Heart left ventricle (tissue), 16 donors: ENCODE results near the gene ZNF202. TPM values are rescaled to one million over a fixed set of nuclear protein-coding genes. Genes with fewer than 3 reads are reported as not detected.

ENCODE experiments used
- ATAC-seq, 4 donors: fragments of 200-7000 bp; cut with Tn5 transposase; one replicate each; pipeline ENCODE4 v1.9.1; 2020 to 2022; ENCODE audit warnings: moderate library complexity in 4 of 4, mild to moderate bottlenecking in 3 of 4, moderate number of reproducible peaks in 1 of 4
- DNase-seq, 5 donors: peaks; one replicate each; pipeline ENCODE4 v3.0.0-alpha.2; 2020
- H3K27ac ChIP-seq, 12 donors: fragments of 200-600 bp; sonication (generic) in 4 of 12; one replicate each; pipeline versions ENCODE4 v1.5.0 to v1.8.0; 2016 to 2022; ENCODE audit warnings: mild to moderate bottlenecking in 2 of 12
- H3K27me3 ChIP-seq, 9 donors: fragments of 200-600 bp; sonication (generic) in 2 of 9; one replicate each; pipeline versions ENCODE4 v1.5.1 to v1.8.0; 2016 to 2022; ENCODE audit warnings: mild to moderate bottlenecking in 3 of 9
- H3K36me3 ChIP-seq, 9 donors: fragments of 200-600 bp; sonication (generic) in 2 of 9; one replicate each; pipeline versions ENCODE4 v1.5.0 to v1.8.0; 2018 to 2022; ENCODE audit warnings: mild to moderate bottlenecking in 2 of 9
- H3K4me1 ChIP-seq, 12 donors: fragments of 200-600 bp; sonication (generic) in 4 of 12; one replicate each; pipeline versions ENCODE4 v1.5.0 to v1.8.0; 2016 to 2022; ENCODE audit warnings: mild to moderate bottlenecking in 3 of 12
- H3K4me3 ChIP-seq, 12 donors: fragments of 200-600 bp; sonication (generic) in 4 of 12; one replicate each; pipeline versions ENCODE4 v1.5.0 to v1.8.0; 2017 to 2022; ENCODE audit warnings: mild to moderate bottlenecking in 9 of 12, moderate library complexity in 4 of 12
- H3K9me3 ChIP-seq, 12 donors: fragments of 200-600 bp; sonication (generic) in 4 of 12; one replicate each; pipeline versions ENCODE4 v1.5.0 to v1.8.0; 2016 to 2022; ENCODE audit warnings: mild to moderate bottlenecking in 1 of 12
- POLR2A ChIP-seq, 2 donors: fragments of 450-650 bp; IDR thresholded peaks; one replicate each; pipeline ENCODE4 v1.6.1; 2017; ENCODE audit warnings: antibody characterized with exemption in 2 of 2, mild to moderate bottlenecking in 2 of 2, moderate library complexity in 2 of 2
- WGBS, 4 donors: extraction: QIAGEN DNeasy Blood & Tissue Kit in 2 of 4; methylation state at CpG; one replicate each; pipeline versions ENCODE4 v1.1.5 to v1.1.7; 2013 to 2018; 5-methylcytosine and 5-hydroxymethylcytosine counted together
- intact Hi-C, 10 donors: fragments of 100-400 bp; cut with DNase I; formaldehyde crosslinking; loops; one replicate each; pipeline versions ENCODE4 v1.11.1 to v1.14.2; 2022
- polyA plus RNA-seq, 2 donors: library from polyadenylated mRNA; stranded (reverse); fragments of 200-250 nt; gene quantifications; one replicate each; pipeline ENCODE4 v1.2.3, GENCODE V29; 2013
- total RNA-seq, 9 donors: library from RNA; depleted of rRNA in 2 of 9; stranded (reverse); fragments of >200 nt in 2 of 9; fragmentation: NEBNext Ultra II Directional in 3 of 9; extraction: Animal tissue kit (Norgen Biotek cat#: 25700) in 3 of 9; gene quantifications; one replicate each; pipeline versions ENCODE4 v1.1.0 to v1.2.4, GENCODE V29; 2016 to 2023
- TF ChIP-seq, protein P1 (sequence below), 12 donors: fragments of 200-600 bp; sonication (generic) in 4 of 12; IDR thresholded peaks; one replicate each; pipeline versions ENCODE4 v1.5.0 to v1.8.0; 2018 to 2022; ENCODE audit warnings: antibody characterized with exemption in 12 of 12, mild to moderate bottlenecking in 5 of 12
- donor health status: ischemic (EF 13 %, LVEDD 7.1; RV severe dilation, severe dysfunction).
- donor health status: healthy with polysubstance abuse.
- donor health status: DM: no; HTN: yes; CAD: no.
- donor health status: DM: no; HTN: no; CAD: no.
- donor health status: ischemic (EF 25% LVEDD 6.9; RV normal size, moderate dysfunction).
- donor health status: ischemic (EF 25% LVEDD 5.7; RV mildly dilated, moderate dysfunction).
- donor health status: healthy.
- donor health status: DM: yes; HTN: yes; CAD: no.
- donor health status: ischemic (EF 35%, LVEDD 5.7; RV mildly dilated, moderate dysfunction).
- donor health status: nonischemic (EF 11% LVEDD 7.7; RV severe dilation, severe dysfunction).
- donor health status: DM: yes; HTN: yes; CAD: no.
- donor health status: PGD.
- donor health status: ischemic (EF 29% LVEDD 5.4; RV normal size, mild dysfunction).
- donor health status: nonischemic (EF 23%, LVEDD 6.1; RV moderate dilation, normal function).

Gene ZNF202
- total and polyA plus RNA-seq, 11 donors: 1.7 to 7.0 (median 4.4) TPM

DNA sequence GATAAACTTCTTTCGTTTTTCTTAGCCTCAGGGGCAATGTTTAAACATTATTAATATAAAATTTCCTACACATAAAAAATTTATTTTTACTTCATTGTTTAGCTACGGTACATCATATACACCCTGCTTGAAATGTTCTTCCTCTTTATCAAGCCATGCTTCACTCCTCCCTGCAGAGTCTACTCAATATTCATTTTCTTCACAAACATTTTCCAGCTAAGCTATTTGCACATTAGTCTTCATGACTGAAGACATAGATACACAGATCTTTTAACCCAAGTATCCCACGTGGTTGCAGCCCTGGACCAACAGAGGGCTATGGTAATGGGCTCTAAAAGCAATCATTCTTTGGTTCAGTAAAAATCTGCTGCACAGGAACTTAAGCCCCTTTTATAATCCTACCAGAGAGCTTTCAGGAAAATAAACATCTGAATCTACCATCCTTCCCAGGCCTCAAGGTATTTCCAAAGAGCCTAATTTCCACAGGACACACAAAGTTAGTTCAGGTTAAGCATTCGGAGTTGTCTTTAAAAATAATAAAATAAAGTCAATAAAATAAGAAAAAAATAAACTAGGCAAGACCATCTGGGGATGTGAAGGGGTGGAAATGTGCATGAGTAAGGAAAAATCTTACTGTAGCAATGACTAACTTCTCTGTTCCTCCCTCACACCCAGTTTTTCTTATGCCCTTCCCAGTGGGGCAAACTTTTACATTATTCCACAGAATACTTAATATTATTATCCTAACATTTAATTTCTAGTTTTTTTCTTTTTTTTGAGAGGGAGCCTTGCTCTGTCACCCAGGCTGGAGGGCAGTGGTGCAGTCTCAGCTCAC, 34.5 kb upstream of the ZNF202 start:
- Histone ChIP-seq H3K36me3 (no peaks in the 10 kb centered on the region), H3K4me3 (no peak overlapping the region), H3K27ac (no peak overlapping the region), H3K9me3 (no peaks in the 10 kb centered on the region), H3K27me3 (no peaks in the 10 kb centered on the region), H3K4me1 (no peaks in the 10 kb centered on the region)
- DNase-seq (no peak), ATAC-seq (no peak)
- no peak for TF ChIP-seq POLR2A (IDR thresholded peaks at IDR 0.05)
- TF ChIP-seq, protein P1, sequence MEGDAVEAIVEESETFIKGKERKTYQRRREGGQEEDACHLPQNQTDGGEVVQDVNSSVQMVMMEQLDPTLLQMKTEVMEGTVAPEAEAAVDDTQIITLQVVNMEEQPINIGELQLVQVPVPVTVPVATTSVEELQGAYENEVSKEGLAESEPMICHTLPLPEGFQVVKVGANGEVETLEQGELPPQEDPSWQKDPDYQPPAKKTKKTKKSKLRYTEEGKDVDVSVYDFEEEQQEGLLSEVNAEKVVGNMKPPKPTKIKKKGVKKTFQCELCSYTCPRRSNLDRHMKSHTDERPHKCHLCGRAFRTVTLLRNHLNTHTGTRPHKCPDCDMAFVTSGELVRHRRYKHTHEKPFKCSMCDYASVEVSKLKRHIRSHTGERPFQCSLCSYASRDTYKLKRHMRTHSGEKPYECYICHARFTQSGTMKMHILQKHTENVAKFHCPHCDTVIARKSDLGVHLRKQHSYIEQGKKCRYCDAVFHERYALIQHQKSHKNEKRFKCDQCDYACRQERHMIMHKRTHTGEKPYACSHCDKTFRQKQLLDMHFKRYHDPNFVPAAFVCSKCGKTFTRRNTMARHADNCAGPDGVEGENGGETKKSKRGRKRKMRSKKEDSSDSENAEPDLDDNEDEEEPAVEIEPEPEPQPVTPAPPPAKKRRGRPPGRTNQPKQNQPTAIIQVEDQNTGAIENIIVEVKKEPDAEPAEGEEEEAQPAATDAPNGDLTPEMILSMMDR (IDR thresholded peaks at IDR 0.05): no peak
- intact Hi-C loops: no loop called here
- WGBS, 4 donors: 39 to 45% (median 43%) methylated on average over 4 of the region's 4 CpGs

DNA sequence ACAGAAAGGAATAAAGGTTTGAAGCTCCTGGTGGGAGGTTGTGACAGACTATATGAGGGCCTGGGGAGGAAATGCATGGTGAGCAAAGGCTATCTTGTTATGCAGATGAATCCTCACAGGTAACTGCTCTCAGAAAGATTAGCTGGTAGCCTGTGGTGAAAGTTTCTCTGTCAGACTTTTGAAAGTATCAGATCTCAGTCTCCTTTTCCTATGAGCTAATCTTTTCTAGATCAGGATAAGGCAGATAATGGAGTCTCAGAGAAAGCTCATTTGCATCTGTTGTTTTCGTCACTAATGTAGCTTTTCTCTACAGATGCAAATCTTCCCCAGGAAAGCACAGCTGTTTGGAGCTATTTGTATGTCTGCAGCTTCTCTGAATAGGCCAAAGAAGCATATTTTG, 33.8 kb upstream of the ZNF202 start:
- no peak for TF ChIP-seq POLR2A (IDR thresholded peaks at IDR 0.05)
- intact Hi-C loops: no loop called here
- no peaks in the 10 kb centered on the region for H3K4me1 ChIP-seq
- H3K27ac ChIP-seq: no peak overlapping the region
- no peak overlapping the region for H3K4me3 ChIP-seq
- no peak for DNase-seq
- no peaks in the 10 kb centered on the region for H3K27me3 ChIP-seq
- no peaks in the 10 kb centered on the region for H3K9me3 ChIP-seq
- no peak for ATAC-seq
- H3K36me3 ChIP-seq: no peaks in the 10 kb centered on the region
- 62 to 88% (median 65%) methylated on average over 1 of the region's 1 CpG for WGBS, 4 donors

DNA sequence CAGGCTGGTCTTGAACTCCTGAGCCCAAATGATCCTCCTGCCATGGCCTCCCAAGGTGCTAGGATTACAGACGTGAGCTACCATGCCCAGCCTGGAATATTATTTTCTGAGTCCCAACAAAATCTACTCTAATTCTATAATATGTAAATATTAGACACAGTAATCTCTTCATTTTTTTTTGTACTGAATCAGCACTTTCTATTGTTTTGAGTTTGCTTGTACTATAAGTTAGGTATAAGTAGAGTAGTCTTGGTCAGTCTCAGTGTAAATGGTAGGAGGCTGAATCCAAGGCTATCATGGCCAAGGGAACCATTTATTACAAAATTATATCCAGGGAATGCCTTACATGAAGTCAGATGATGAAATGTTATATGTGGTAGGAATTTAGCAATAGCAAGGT, 32.5 kb upstream of the ZNF202 start:
- Histone ChIP-seq H3K27me3 (no peaks in the 10 kb centered on the region), H3K4me3 (no peak overlapping the region), H3K27ac (no peak overlapping the region), H3K4me1 (no peaks in the 10 kb centered on the region), H3K9me3 (no peaks in the 10 kb centered on the region), H3K36me3 (no peaks in the 10 kb centered on the region)
- ATAC-seq: no peak
- no peak for DNase-seq
- 77 to 88% (median 83%) methylated on average over 1 of the region's 1 CpG for WGBS, 4 donors
- intact Hi-C loops: no loop called here
- no peak for TF ChIP-seq POLR2A (IDR thresholded peaks at IDR 0.05)
- TF ChIP-seq, protein P1 (IDR thresholded peaks at IDR 0.05): no peak

DNA sequence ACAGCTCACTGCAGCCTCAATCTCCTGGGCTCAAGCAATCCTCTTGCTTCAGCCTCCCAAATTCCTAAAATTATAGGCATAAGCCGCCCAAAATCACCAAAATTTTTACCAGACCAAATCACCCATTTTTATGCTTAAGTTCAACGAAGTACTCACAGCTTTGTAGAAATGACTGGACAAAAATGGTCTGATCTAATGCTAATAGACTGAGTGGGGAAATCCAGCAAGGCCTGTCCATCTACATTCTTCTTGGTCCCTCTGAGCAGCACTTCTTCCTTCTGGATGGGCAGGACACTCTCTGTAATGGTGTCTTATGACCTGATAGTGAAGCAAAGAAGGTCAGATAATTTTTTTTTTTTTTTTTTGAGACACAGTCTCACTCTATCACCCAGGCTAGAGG, 31.6 kb upstream of the ZNF202 start:
- intact Hi-C loops: no loop called here
- no peak for ATAC-seq

More for the DNA sequence above, 31.6 kb upstream of the ZNF202 start:
- no peaks in the 10 kb centered on the region for H3K9me3 ChIP-seq
- H3K27ac ChIP-seq: no peak overlapping the region
- no peaks in the 10 kb centered on the region for H3K27me3 ChIP-seq
- WGBS, 4 donors: 75 to 86% (median 79%) methylated on average over 2 of the region's 2 CpGs
- no peak for TF ChIP-seq POLR2A (IDR thresholded peaks at IDR 0.05)
- TF ChIP-seq, protein P1 (IDR thresholded peaks at IDR 0.05): no peak
- H3K4me1 ChIP-seq: no peaks in the 10 kb centered on the region
- H3K4me3 ChIP-seq: no peak overlapping the region
- H3K36me3 ChIP-seq: no peaks in the 10 kb centered on the region
- DNase-seq: no peak
